ENCODE data around the gene ACIN1.

The ACIN1 gene

GRCh38 chr14:23086565-23086964, 8.4 kb downstream of the ACIN1 start:
- no peak for TF ChIP-seq CTCF (conservative IDR thresholded peaks at IDR 0.05; ENCODE audit: control insufficient read depth, insufficient read depth, low read depth, low read length)
- DNase-seq (ENCODE audit: low read depth), result no peak
- H3K4me3 ChIP-seq (ENCODE audit: control insufficient read depth, low read depth, low read length), result no peak overlapping the region

DNA sequence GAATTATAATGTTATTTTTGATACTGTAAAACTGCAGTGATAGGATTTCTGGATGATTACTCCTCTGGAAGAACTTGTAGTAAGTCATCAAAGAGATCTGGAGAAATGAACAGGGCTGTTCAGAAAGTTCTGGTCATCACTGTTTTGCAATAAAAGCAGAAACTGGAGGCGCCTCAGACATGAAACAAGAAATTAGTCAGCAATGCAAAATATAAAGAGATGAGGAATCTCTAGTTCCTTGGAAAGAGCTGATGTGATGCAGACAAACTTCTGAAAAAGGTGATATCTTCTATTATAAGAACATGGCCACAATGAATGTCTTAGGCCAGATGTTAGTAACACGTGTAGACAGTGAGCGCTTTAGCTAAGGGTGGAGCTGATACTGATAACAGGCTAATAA, 9.5 kb downstream of the ACIN1 start:
- no peak for TF ChIP-seq CTCF (conservative IDR thresholded peaks at IDR 0.05; ENCODE audit: control insufficient read depth, insufficient read depth, low read depth, low read length)
- H3K4me3 ChIP-seq (ENCODE audit: control insufficient read depth, low read depth, low read length), result no peak overlapping the region
- peak; percentile 68 for DNase-seq (ENCODE audit: low read depth)

DNA sequence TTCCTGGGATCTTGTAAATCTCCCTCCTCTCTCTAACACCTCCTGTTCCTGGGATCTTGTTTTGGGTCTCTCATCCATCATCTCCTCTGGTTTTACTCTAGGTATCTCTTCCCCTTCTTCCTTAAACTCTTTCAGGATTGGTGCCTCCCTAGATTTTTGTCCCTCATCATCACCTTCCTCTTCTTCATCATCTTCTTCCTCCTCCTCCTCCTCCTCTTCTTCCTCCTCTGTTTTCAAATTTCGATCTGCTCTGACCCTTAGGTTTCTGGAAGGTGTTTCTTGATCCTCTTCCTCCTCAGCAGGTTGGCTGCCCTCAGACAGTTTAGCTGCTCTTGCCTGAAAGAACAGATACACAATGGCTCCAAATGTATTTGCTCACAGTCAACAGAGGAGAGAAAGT, 14.5 kb downstream of the ACIN1 start:
- TF ChIP-seq CTCF (conservative IDR thresholded peaks at IDR 0.05; ENCODE audit: control insufficient read depth, insufficient read depth, low read depth, low read length), result no peak
- H3K4me3 ChIP-seq (ENCODE audit: control insufficient read depth, low read depth, low read length), result no peak overlapping the region
- DNase-seq (ENCODE audit: low read depth), result no peak

DNA sequence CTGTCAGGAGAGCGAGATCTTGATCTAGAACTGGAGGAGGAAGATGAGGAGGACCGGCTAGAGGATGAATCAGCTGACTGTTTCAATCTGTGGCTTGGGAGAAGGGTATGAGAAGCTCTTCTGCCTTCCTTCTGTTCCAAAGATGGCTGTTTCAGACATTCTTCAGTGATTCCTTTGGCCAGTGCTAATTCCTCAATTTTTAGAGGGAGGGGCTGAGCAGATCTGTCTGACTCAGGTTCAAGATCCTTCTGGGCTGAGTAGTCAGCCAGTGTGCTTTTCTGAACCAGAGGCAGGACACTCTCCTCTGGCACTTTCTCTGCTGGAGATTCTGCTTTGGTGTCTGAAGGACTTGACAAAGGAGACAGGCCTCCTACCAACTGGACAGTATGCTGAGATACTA, 15.2 kb downstream of the ACIN1 start:
- no peak for TF ChIP-seq CTCF (conservative IDR thresholded peaks at IDR 0.05; ENCODE audit: control insufficient read depth, insufficient read depth, low read depth, low read length)
- peak; percentile 68 for DNase-seq (ENCODE audit: low read depth)
- H3K4me3 ChIP-seq (ENCODE audit: control insufficient read depth, low read depth, low read length), result no peak overlapping the region

- no peak for TF ChIP-seq CTCF (conservative IDR thresholded peaks at IDR 0.05; ENCODE audit: control insufficient read depth, insufficient read depth, low read depth, low read length)
- no peak overlapping the region for H3K4me3 ChIP-seq (ENCODE audit: control insufficient read depth, low read depth, low read length)
- DNase-seq (ENCODE audit: low read depth), result peak; percentile 99
These were observed 16.2 kb downstream of the ACIN1 start for GRCh38 chr14:23078692-23079116.

- TF ChIP-seq CTCF (conservative IDR thresholded peaks at IDR 0.05; ENCODE audit: control insufficient read depth, insufficient read depth, low read depth, low read length), result no peak
- DNase-seq (ENCODE audit: low read depth), result peak; percentile 45
- H3K4me3 ChIP-seq (ENCODE audit: control insufficient read depth, low read depth, low read length), result no peak overlapping the region
These were observed 17.0 kb downstream of the ACIN1 start for GRCh38 chr14:23077962-23078361.

DNA sequence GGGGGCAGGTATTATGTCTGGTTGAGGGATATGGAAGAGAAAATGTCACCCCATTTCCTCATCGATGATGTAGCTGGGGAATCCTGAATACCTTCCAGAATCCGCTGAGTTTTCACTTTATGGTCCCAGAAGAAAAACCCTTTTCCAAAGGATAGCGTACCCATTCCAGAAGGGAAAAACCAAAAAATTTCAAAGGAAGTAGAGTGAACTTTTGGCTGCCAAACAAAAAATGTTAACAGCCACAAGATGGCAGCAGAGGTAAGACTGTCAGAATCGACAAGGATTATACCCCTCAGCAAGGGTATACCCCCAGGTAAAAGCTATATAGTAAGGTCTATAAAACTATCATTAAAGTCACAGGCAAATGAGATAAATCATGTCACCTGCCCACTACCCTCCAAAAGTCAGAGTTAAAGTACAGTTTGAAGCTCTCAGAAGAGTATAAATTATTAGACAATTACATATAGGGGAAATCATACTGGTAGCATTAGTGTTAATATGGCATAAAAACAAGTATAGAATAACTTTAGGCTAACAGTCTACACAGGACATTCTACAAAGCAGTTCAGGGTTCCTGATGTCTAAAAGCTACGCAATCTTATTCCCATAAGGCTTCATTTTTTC, 18.0 kb downstream of the ACIN1 start:
- H3K4me3 ChIP-seq (ENCODE audit: control insufficient read depth, low read depth, low read length), result no peak overlapping the region
- DNase-seq (ENCODE audit: low read depth), result peak; percentile 58
- peak; percentile 74 for TF ChIP-seq CTCF (conservative IDR thresholded peaks at IDR 0.05; ENCODE audit: control insufficient read depth, insufficient read depth, low read depth, low read length)

Measured in fibroblast of mammary gland (primary cell).